K562 (cell line): Measurements from ENCODE around the gene CDR2L. TPM values are rescaled to one million over a fixed set of nuclear protein-coding genes. Genes with fewer than 3 reads are reported as not detected.

ENCODE experiments used
- ARID4B ChIP-seq: sonication (generic); formaldehyde crosslinking; IDR thresholded peaks from 2 replicates; pipeline ENCODE4 v1.8.0; 2022; ENCODE audit warnings: mild to moderate bottlenecking, missing genetic modification reagents
- ARNT ChIP-seq, 2 experiments: fragments of 450-650 bp; IDR thresholded peaks; 2 replicates each; pipeline ENCODE4 v1.6.1; 2016; ENCODE audit warnings: mild to moderate bottlenecking in 1 of 2
- CGGBP1 ChIP-seq: fragments of 250-450 bp; sonication (Bioruptor Pico); IDR thresholded peaks from 2 replicates; pipeline ENCODE4 v1.9.0; 2021; ENCODE audit warnings: mild to moderate bottlenecking
- CLOCK ChIP-seq: fragments of 250-450 bp; sonication (Bioruptor Pico); IDR thresholded peaks from 2 replicates; pipeline ENCODE4 v1.4.0; 2020; ENCODE audit warnings: mild to moderate bottlenecking, moderate library complexity, borderline replicate concordance
- CXXC5 ChIP-seq: fragments of 250-450 bp; sonication (Bioruptor Pico); IDR thresholded peaks from 2 replicates; pipeline ENCODE4 v1.8.0; 2022; ENCODE audit warnings: inconsistent platforms, mild to moderate bottlenecking, moderate library complexity
- DACH1 ChIP-seq: fragments of 450-650 bp; IDR thresholded peaks from 2 replicates; pipeline ENCODE4 v1.6.1; 2018; ENCODE audit not compliant: partially characterized antibody
- FOXA1 ChIP-seq: fragments of 450-650 bp; IDR thresholded peaks from 2 replicates; pipeline ENCODE4 v1.6.1; 2016; ENCODE audit warnings: mild to moderate bottlenecking, borderline replicate concordance
- HDAC8 ChIP-seq: fragments of 450-650 bp; IDR thresholded peaks from 2 replicates; pipeline ENCODE4 v1.6.1; 2016; ENCODE audit warnings: mild to moderate bottlenecking, missing genetic modification characterization, moderate library complexity, missing compliant biosample characterization
- KLF10 ChIP-seq: fragments of 250-450 bp; sonication (Bioruptor Pico); IDR thresholded peaks from 2 replicates; pipeline ENCODE4 v1.6.1; 2021; ENCODE audit warnings: matching md5 sums
- PTTG1 ChIP-seq: fragments of 450-650 bp; IDR thresholded peaks from 2 replicates; pipeline ENCODE4 v1.6.1; 2016; ENCODE audit warnings: low read depth, mild to moderate bottlenecking, missing genetic modification characterization, missing compliant biosample characterization
- SMAD4 ChIP-seq: fragments of 250-450 bp; sonication (Bioruptor Pico); conservative IDR thresholded peaks from 2 replicates; pipeline ENCODE4 v1.8.0; 2021; ENCODE audit warnings: inconsistent platforms, mild to moderate bottlenecking, moderate library complexity
- SP2 ChIP-seq: IDR thresholded peaks from 2 replicates; pipeline ENCODE4 v1.6.1; 2011; ENCODE audit warnings: mild to moderate bottlenecking, low read depth, low read length, moderate library complexity; ENCODE audit not compliant: poor library complexity, severe bottlenecking; ENCODE audit errors: extremely low read depth
- TRIM25 ChIP-seq: fragments of 450-650 bp; IDR thresholded peaks from 2 replicates; pipeline ENCODE4 v1.7.0; 2016; ENCODE audit warnings: borderline replicate concordance
- U2AF2 ChIP-seq: fragments of 200-400 bp; formaldehyde crosslinking; optimal IDR thresholded peaks from 2 replicates; pipeline ENCODE3; 2017; ENCODE audit warnings: low read depth, mild to moderate bottlenecking, low read length
- ZBTB7A ChIP-seq: IDR thresholded peaks from 2 replicates; pipeline ENCODE4 v1.6.1; 2011; ENCODE audit warnings: low read depth, mild to moderate bottlenecking, low read length, moderate library complexity, borderline replicate concordance; ENCODE audit not compliant: control insufficient read depth
- ZFPM2 ChIP-seq: fragments of 250-450 bp; sonication (Bioruptor Pico); IDR thresholded peaks from 2 replicates; pipeline ENCODE4 v1.5.1; 2022; ENCODE audit warnings: mild to moderate bottlenecking
- ZNF583 ChIP-seq: fragments of 250-450 bp; sonication (Bioruptor Pico); IDR thresholded peaks from 2 replicates; pipeline ENCODE4 v1.4.0; 2020
- ZNF717 ChIP-seq: fragments of 250-450 bp; sonication (Bioruptor Pico); IDR thresholded peaks from 2 replicates; pipeline ENCODE4 v1.5.0; 2021
- ZNF766 ChIP-seq: fragments of 200-800 bp; sonication (Bioruptor generic); conservative IDR thresholded peaks from 2 replicates; pipeline ENCODE4 v1.6.1; 2016; ENCODE audit warnings: missing genetic modification characterization, missing compliant biosample characterization
- ZNF830 ChIP-seq: fragments of 250-450 bp; sonication (Bioruptor Pico); IDR thresholded peaks from 2 replicates; pipeline ENCODE4 v1.5.0; 2021; ENCODE audit warnings: mild to moderate bottlenecking
- polyA plus RNA-seq, 8 experiments: library from polyadenylated mRNA; depleted of rRNA in 4 of 8; stranded (reverse) in 5 of 8; unstranded in 3 of 8; fragments of >200 nt; fragmentation: Nextera tagmentation in 2 of 8; fragmentation: Illumina TruSeq in 1 of 8; extraction: Ambion mirVana in 2 of 8; extraction: Trizol in 1 of 8; gene quantifications; 2 replicates each; pipeline versions ENCODE4 v1.2.1 to v1.2.3, GENCODE V29; 2011 to 2014; ENCODE audit warnings: inconsistent platforms in 1 of 8, missing spikeins in 1 of 8
- total RNA-seq, 7 experiments: library from RNA; depleted of rRNA in 6 of 7; stranded (reverse); fragments of >200 nt in 6 of 7; fragmentation: Illumina TruSeq in 2 of 7; extraction: Trizol in 2 of 7; gene quantifications; 2 replicates each; pipeline versions ENCODE4 v1.2.1 to v1.2.3, GENCODE V29; 2011 to 2021; ENCODE audit warnings: low replicate concordance in 1 of 7

CDR2L gene
- total and polyA plus RNA-seq, 9 of the 15 experiments (the other 6 are each of a cell fraction or from before 2014, with no cell fraction given), result 2.7 to 16.0 (median 7.3) TPM

- no peak for TF ChIP-seq PTTG1
- TF ChIP-seq ZNF583 (CRISPR knock-in tag), result no peak
- 0 out of 2 replicates have a peak, but pooled peaks have one; percentile 17 for TF ChIP-seq ZBTB7A
- TF ChIP-seq SMAD4, result peak; percentile 71
- no peak for TF ChIP-seq KLF10
- TF ChIP-seq TRIM25, result no peak
- TF ChIP-seq ZNF717, result no peak
- TF ChIP-seq ARNT (IDR thresholded peaks at IDR 0.05), result no peak
- TF ChIP-seq CXXC5, result peak; percentile 77
- no peak for TF ChIP-seq HDAC8 (tag)
- no peak for TF ChIP-seq ARID4B (CRISPR knock-in tag)
- TF ChIP-seq ZNF830 (CRISPR knock-in tag), result no peak
- TF ChIP-seq SP2, result no peak
- TF ChIP-seq ZNF766 (CRISPR knock-in tag), result no peak
- no peak for TF ChIP-seq DACH1
- TF ChIP-seq FOXA1, result no peak
- no peak for TF ChIP-seq ZFPM2 (CRISPR knock-in tag)
- no peak for TF ChIP-seq U2AF2
- TF ChIP-seq CLOCK (CRISPR knock-in tag), result no peak
- TF ChIP-seq CGGBP1 (CRISPR knock-in tag), result no peak
Observed at GRCh38 chr17:74979408-74980146, 7.9 kb upstream of the CDR2L start (continued).
